Activated CD4-positive, alpha-beta T cell treated with anti-CD3 and anti-CD28 coated beads for 4 hours (primary cell): ENCODE data around the gene CKAP4.

Experiments
- DNase-seq, 2 donors: peaks; one replicate each; pipeline ENCODE4 v3.0.0-alpha.2; 2020

The CKAP4 gene

GRCh38 chr12:106238146-106238545 is 9.7 kb downstream of the CKAP4 start:
- no peak for DNase-seq

- DNase-seq = no peak
Measured at GRCh38 chr12:106235770-106236169, 12.1 kb downstream of the CKAP4 start.

DNA sequence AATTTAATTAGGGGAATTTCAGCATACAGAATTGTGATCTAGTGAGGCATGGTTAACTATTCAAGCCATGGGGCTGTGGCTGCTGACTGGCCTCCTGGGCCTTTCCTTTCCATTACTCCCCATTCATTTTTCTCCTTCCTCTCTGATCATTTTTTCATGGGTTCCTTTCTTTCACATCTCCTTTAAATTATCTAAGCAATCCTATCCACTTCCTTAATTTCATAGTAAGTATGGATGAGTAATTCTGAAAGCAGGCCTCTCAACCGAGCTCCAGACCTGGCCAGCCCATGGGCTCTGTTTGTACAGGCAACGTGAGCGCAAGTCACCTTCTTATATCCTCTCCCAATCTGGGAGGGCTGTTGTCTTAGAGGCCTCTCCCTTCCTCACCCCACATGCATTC is 13.4 kb downstream of the CKAP4 start:
- no peak for DNase-seq

- DNase-seq = no peak
Measured at GRCh38 chr12:106233011-106233410, 14.8 kb downstream of the CKAP4 start.

GRCh38 chr12:106229036-106229591 is 18.7 kb downstream of the CKAP4 start:
- no peak for DNase-seq

GRCh38 chr12:106228320-106228710 is 19.5 kb downstream of the CKAP4 start:
- no peak for DNase-seq

DNA sequence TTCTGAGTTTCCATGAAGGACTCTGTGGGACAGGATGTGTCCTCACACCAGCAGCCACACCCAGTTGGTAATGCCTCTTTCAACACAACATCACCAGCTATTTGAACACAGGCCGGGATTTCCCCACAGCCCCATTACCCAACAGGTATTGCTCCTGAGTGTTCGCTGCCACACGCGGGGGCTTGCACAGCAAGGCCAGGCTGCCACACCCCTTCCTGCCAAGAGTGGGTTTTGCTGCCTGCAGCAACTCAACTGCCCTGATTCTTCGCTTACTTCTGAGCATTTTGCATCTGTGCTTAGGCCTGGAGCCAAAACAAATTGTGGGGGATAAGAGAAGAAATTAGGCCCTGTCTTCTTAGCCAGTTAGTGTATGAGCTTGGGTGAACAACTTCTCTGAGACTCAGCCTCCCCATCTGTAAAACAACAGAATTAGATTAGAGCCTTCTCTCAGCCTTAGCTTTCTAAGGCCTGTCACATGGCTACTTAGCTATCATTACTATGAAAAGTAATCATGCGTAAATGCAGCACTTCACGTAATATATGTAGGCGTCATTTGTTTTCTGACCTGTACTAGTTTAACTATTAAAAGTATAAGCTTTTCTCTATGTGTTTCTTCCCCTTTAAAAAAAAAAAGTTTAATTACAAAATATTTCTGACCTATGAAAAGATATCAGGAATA is 20.0 kb downstream of the CKAP4 start:
- DNase-seq = peak; percentile 51 to 62

DNA sequence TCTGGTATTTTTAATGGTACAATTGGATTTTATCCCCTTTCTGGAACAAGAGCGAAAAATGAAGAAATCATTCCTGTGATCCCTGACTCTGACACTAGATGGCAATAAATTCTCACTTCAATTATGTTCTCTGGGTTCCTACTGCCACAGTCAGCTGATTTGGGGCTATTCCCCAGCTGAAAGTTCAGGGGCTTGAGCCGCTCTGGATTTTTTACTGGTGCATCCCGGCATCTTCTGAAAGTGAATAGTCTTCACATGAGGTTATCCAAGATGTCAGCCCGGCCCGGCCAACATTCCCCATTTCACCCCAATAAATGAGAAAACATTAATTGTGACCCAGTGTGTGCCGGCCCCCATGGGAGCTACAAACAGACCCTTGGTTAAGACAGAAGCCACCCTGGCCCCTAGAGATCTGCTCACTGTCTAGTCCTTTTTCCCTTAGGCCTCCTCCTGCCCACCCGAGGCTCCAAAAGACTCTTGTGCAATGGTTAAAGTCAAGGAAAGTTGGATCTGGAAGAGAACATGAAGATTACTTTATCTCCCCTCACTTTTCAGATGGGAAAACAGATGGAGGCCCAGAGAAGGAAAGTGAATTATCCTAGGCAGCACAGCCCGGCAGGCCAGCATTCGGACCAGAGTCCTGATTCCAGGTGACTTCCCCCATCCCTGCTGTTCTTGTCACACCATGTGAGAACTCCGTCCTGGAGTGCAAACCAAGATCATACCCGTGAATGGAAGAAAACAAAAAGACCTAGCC is 20.8 kb downstream of the CKAP4 start:
- DNase-seq = peak in 1 of 2 donors; percentile 30

- DNase-seq = no peak
Measured at GRCh38 chr12:106224355-106224706, 23.5 kb downstream of the CKAP4 start.

- DNase-seq = peak; percentile 55 to 75
Measured at GRCh38 chr12:106223485-106224354, 24.1 kb downstream of the CKAP4 start.

- no peak for DNase-seq
Measured at GRCh38 chr12:106220536-106220935, 27.3 kb downstream of the CKAP4 start.

DNA sequence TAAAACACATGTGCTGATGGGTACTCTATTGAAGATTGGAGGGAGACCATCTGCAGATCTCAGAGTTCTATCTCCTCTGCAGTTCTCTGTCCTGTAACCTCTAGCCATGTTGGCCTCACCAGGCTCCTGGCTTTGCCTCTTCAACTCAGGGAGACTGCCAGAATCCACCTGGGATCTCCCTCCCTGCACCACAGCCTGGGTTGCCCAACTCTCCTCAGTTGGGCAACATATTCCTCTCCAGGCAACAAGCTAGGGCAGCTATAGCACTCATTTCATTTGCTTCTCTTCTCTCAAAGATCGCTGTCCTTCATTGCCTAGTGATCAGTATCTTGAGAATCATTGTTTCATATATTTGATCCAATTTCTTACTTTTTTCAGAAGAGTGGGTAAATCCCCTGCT is 28.8 kb downstream of the CKAP4 start:
- DNase-seq = no peak

DNA sequence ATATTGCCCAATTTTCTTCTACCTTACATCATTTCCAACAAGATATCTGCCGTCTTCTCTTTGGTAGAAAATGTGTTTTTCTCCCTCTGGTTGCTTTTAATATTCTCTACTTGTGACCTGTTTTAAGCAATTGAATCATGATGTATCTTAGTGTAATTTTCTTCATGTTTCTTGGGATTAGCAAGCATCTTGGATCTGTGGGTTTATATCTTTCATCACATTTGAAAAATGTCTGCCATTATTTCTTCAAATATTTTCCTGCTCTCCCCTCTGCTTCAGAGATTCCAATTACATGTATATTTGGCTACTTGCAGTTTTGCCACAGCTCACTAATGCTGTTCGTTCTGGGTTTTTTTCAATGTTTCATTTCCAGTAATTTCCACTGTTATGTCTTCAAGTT is 30.1 kb downstream of the CKAP4 start:
- no peak for DNase-seq

DNA sequence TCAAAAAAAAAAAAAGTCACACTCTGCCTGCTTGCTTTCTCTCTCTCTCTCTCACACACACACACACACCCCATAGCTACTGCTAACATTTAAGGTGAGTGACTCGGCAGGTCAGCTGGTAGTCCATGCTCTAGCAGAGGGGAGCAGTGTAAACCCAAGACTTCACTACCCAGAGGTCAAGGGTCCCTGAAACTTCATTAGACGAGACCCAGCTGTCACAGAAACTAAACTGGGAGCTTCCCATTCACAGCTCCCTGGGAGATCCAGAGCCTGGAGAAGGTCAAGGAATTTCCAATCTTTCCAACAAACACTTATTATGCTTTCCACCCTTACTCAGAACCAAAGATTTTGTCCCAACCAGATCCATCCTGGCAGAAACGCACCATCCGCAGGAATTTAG is 33.2 kb downstream of the CKAP4 start:
- DNase-seq = no peak

DNA sequence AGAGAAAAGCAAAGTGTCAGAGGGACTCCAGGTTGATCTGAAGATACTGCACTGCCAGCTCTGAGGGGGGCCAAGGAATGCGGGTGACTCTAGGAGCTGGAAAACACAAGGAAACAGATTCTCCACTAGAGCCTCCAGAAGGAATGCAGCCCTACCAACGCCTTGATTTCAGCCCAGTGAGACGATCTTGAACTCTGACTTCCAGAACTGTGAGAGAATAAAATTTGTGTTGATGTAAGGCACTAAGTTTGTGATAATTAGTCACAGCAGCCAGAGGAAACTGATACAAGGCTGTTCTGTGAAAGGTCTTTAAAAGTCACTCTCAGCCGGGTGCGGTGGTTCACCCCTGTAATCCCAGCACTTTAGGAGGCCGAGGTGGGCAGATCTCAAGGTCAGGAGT is 34.2 kb downstream of the CKAP4 start:
- DNase-seq = no peak

DNA sequence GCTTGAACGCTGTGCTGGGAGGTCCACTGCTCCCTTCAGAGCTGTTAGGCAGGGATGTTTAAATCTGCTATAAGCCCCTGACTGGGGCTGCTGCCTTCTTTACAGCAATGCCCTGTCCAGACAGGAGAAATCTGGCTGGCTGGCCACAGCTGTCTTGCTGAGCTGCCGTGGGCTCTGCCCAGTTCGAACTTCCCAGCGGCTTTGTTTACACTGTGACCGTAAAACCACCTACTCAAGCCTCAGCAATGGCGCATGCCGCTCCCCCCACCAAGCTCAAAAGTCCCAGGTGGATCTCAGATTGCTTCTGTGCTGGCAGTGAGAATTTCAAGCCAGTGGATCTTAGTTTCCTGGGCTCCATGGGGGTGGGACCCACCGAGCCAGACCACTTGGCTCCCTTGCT is 35.8 kb downstream of the CKAP4 start:
- DNase-seq = no peak

DNA sequence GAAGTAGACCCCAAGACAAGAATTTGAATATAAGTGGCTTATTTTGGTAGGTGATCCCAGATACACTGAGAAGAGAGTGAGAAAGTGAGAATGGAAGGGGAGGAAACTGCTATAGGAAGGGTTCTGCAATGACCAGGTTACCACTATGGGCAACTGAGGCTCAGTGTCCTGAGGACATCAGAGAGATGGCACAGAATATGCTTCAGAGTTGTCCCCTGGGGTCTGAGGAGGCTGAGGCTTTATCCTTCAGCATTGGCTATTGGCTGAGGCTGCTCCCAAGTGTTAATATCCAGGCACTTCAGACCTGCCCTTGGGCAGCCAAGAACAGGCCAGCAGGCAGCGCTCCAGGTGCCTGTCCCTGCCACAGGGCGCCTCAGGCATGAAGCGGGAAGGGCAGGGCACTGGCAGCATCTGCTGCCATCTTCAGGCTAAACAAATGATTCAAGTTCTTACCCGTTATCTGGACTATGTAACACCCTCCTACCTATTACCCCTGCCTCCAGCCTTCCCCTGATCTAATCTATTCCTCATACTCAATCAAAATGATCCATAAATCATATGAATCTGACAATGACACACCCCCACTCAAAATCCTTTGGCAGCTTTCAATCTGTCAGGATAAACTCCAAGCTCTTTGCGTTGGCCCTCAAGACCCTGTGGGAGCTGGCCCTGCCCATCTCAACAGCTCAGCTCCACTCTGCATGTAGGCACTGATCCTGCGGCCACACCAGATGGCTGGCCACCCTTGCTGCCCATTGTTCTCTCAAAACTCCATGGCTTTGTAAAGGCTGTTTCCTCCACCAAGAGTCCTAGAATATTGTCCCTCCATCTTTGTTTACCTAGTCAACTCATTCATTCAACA is 42.4 kb downstream of the CKAP4 start:
- DNase-seq = no peak

DNA sequence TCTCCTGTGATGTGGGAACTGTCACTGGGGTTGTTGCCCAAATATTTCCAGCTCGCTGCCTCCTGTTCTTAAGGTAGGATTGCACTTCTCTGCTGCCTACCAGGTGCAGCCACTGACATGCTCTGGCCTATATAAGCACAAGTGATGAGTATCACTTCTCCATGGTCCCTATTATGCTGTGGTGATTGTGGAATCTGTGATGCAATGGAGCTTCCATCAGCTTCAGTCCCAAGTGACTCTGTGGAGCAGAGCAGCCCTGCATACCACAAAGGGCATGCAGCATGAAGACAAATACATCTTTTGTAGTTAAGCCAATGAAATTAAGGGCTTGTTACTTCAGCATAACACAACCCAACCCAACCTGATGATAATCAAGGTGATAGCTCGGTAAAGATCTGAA is 43.5 kb downstream of the CKAP4 start:
- DNase-seq = no peak

DNA sequence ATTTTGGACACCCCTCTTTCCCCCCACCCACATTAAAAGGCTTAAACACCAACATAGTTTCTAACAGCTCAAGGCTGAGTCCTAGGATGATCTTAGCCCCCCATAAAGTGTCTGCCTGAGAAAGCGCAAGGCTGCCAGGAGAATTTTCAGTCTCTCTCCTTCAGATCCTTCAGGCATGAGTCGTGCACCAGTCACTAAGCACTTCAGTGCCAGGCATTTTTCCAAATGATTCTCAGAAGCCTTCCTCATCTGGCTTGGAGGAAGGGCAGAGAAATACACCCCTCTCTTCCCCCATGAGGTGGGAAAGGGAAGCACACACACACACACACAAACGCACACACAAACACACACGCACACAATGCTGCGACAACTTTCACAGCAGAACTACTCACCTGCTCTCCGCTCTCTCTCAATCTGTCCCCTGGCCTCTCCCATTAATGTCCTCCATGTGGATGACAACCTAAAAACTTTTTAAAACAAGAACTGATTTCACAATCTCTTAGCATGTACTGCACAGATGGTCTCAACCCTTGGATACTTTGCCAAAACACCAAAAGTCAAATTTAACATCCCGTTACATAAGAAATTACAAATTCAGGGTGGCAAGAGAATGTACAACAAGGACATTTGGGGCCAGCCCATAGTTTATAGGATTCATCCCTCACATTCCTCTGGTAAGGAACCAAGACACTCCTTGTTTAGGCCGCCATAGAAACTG is 49.8 kb downstream of the CKAP4 start:
- DNase-seq = no peak

GRCh38 chr12:106195621-106196027 is 52.2 kb downstream of the CKAP4 start:
- DNase-seq = no peak

- DNase-seq = no peak
Measured at GRCh38 chr12:106194351-106194750, 53.5 kb downstream of the CKAP4 start.
